Ureter (tissue), 1 donor: ENCODE data around the gene TM9SF2. TPM values are rescaled to one million over a fixed set of nuclear protein-coding genes. Genes with fewer than 3 reads are reported as not detected.

ENCODE experiments used
- DNase-seq: peaks from one replicate; pipeline ENCODE4 v3.0.0-alpha.2; 2020; ENCODE audit warnings: low spot score
- total RNA-seq: library from RNA; stranded (reverse); gene quantifications from one replicate; pipeline ENCODE4 v1.2.4, GENCODE V29; 2023
- donor health status: DM: yes; HTN: yes; CAD: no.

TM9SF2 gene
- total RNA-seq, 1 donor from 2014 or later: 121 TPM

- no peak for DNase-seq
These were observed 77.0 kb downstream of the TM9SF2 start for GRCh38 chr13:99577934-99578917.

- DNase-seq: no peak
These were observed 79.4 kb downstream of the TM9SF2 start for GRCh38 chr13:99580500-99581268.

GRCh38 chr13:99582511-99582910 is 81.2 kb downstream of the TM9SF2 start:
- no peak for DNase-seq

- no peak for DNase-seq
These were observed 84.3 kb downstream of the TM9SF2 start for GRCh38 chr13:99585609-99586008.

GRCh38 chr13:99587021-99587420 is 85.7 kb downstream of the TM9SF2 start:
- no peak for DNase-seq

- no peak for DNase-seq
These were observed 86.8 kb downstream of the TM9SF2 start for GRCh38 chr13:99587893-99588606.

GRCh38 chr13:99589575-99589974 is 88.3 kb downstream of the TM9SF2 start:
- no peak for DNase-seq

GRCh38 chr13:99590519-99591011 is 89.3 kb downstream of the TM9SF2 start:
- no peak for DNase-seq

- no peak for DNase-seq
These were observed 94.9 kb downstream of the TM9SF2 start for GRCh38 chr13:99596180-99596579.

- no peak for DNase-seq
These were observed 99.0 kb downstream of the TM9SF2 start for GRCh38 chr13:99600318-99600717.

GRCh38 chr13:99601535-99601934 is 100.3 kb downstream of the TM9SF2 start:
- DNase-seq: no peak

- DNase-seq: no peak
These were observed 103.4 kb downstream of the TM9SF2 start for GRCh38 chr13:99604636-99605035.

- DNase-seq: peak; percentile 55
These were observed 104.4 kb downstream of the TM9SF2 start for GRCh38 chr13:99605420-99606323.

GRCh38 chr13:99606324-99607066 is 105.2 kb downstream of the TM9SF2 start, which contains the start of gene CLYBL:
Gene CLYBL (plus strand): TSS chr13:99606690.
- DNase-seq: peak; percentile 94

- DNase-seq: no peak
These were observed 107.1 kb downstream of the TM9SF2 start for GRCh38 chr13:99608345-99608744.

GRCh38 chr13:99610702-99611289 is 109.5 kb downstream of the TM9SF2 start:
- no peak for DNase-seq
